DOHH2 (cell line): Measurements from ENCODE around the gene RAB17.

Experiments
- CTCF ChIP-seq: fragments of 200-600 bp; sonication (generic); IDR thresholded peaks from one replicate; pipeline ENCODE4 v1.5.1; 2014; ENCODE audit warnings: antibody characterized with exemption, mild to moderate bottlenecking, low read depth, low read length; ENCODE audit not compliant: poor library complexity, severe bottlenecking
- EZH2phosphoT487 ChIP-seq: fragments of 200-600 bp; sonication (generic); IDR thresholded peaks from 2 replicates; pipeline ENCODE4 v1.6.1; 2017; ENCODE audit warnings: borderline replicate concordance, mild to moderate bottlenecking, antibody characterized with exemption, low read length, moderate library complexity, mixed read lengths

- TF ChIP-seq CTCF (no peak), EZH2phosphoT487 (no peak)
Observed at GRCh38 chr2:237612527-237613357, 22.2 kb upstream of the RAB17 start.
